Upper lobe of left lung (tissue), 6 donors: ENCODE data around the gene PCBP3. TPM values are rescaled to one million over a fixed set of nuclear protein-coding genes. Genes with fewer than 3 reads are reported as not detected.

Source experiments
- ATAC-seq, 2 donors: fragments of 200-7000 bp; cut with Tn5 transposase; one replicate each; pipeline ENCODE4 v1.9.1; 2022; ENCODE audit warnings: mild to moderate bottlenecking in 2 of 2, moderate library complexity in 2 of 2; ENCODE audit not compliant: low FRiP score in 2 of 2
- DNase-seq, 2 donors: peaks; one replicate each; pipeline ENCODE4 v3.0.0-alpha.2; 2019 to 2020
- H3K27ac ChIP-seq, 4 donors: fragments of 200-600 bp; sonication (generic); one replicate each; pipeline ENCODE4 v1.5.1; 2016 to 2019
- H3K27me3 ChIP-seq, 4 donors: fragments of 200-600 bp; sonication (generic); one replicate each; pipeline ENCODE4 v1.5.1; 2017 to 2019
- H3K36me3 ChIP-seq, 4 donors: fragments of 200-600 bp; sonication (generic); one replicate each; pipeline ENCODE4 v1.5.1; 2016 to 2019
- H3K4me1 ChIP-seq, 4 donors: fragments of 200-600 bp; sonication (generic); one replicate each; pipeline ENCODE4 v1.5.1; 2018 to 2019
- H3K4me3 ChIP-seq, 4 donors: fragments of 200-600 bp; sonication (generic); one replicate each; pipeline ENCODE4 v1.5.1; 2017 to 2019; ENCODE audit warnings: mild to moderate bottlenecking in 2 of 4, moderate library complexity in 1 of 4
- H3K9me3 ChIP-seq, 4 donors: fragments of 200-600 bp; sonication (generic); one replicate each; pipeline ENCODE4 v1.5.1; 2018 to 2019
- CTCF ChIP-seq, 6 experiments: fragments of 450-650 bp in 4 of 6; fragments of 200-600 bp in 2 of 6; sonication (generic) in 2 of 6; IDR thresholded peaks; one replicate each; pipeline ENCODE4 v1.5.1; 2016 to 2019; ENCODE audit warnings: antibody characterized with exemption in 6 of 6
- EP300 ChIP-seq, 4 donors: sonication (generic); formaldehyde crosslinking; IDR thresholded peaks; one replicate each; pipeline ENCODE4 v1.5.1; 2017; ENCODE audit warnings: antibody characterized with exemption in 4 of 4, control low read depth in 2 of 4
- POLR2A ChIP-seq, 4 donors: fragments of 450-650 bp; IDR thresholded peaks; one replicate each; pipeline ENCODE4 v1.5.1; 2016 to 2017; ENCODE audit warnings: antibody characterized with exemption in 4 of 4, mild to moderate bottlenecking in 2 of 4
- POLR2AphosphoS5 ChIP-seq, 2 donors: sonication (generic); formaldehyde crosslinking; IDR thresholded peaks; one replicate each; pipeline ENCODE4 v1.5.1; 2017; ENCODE audit warnings: antibody characterized with exemption in 2 of 2
- WGBS, 2 donors: methylation state at CpG; one replicate each; pipeline ENCODE4 v1.1.5; 2017 to 2018; 5-methylcytosine and 5-hydroxymethylcytosine counted together
- total RNA-seq, 6 donors: library from RNA; depleted of rRNA in 4 of 6; stranded (reverse); fragments of >200 nt in 4 of 6; gene quantifications; one replicate each; pipeline versions ENCODE4 v1.1.0 to v1.2.1, GENCODE V29; 2016 to 2021
- donor health status: DM: no; HTN: no; CAD: no; lungs with moderate emphysema.
- donor health status: DM: no; HTN: yes; CAD: no; lungs with severe emphysema.

PCBP3 gene
- total RNA-seq, 6 donors from 2014 or later: 0.78 to 10.5 (median 3.3) TPM

GRCh38 chr21:45986316-45987051 is 343.0 kb downstream of the PCBP3 start:
- Histone ChIP-seq H3K27me3 (peaks cover 0 to 5% (median 0%) of the 10 kb centered on the region in 4 donors), H3K4me1 (peaks cover 5 to 16% (median 10%) of the 10 kb centered on the region in 4 donors), H3K36me3 (peaks cover 0 to 48% (median 22%) of the 10 kb centered on the region in 4 donors), H3K4me3 (no peak overlapping the region), H3K9me3 (no peaks in the 10 kb centered on the region), H3K27ac (no peak overlapping the region)
- DNase-seq (peak in 1 of 2 donors; percentile 73), ATAC-seq (no peak)
- TF ChIP-seq CTCF (IDR thresholded peaks at IDR 0.05): no peak
- TF ChIP-seq EP300 (IDR thresholded peaks at IDR 0.05): no peak
- no peak for TF ChIP-seq POLR2AphosphoS5 (IDR thresholded peaks at IDR 0.05)
- no peak for TF ChIP-seq POLR2A (IDR thresholded peaks at IDR 0.05)
- WGBS, 2 donors: 94 to 97% methylated on average over 7 to 36 of the region's 36 CpGs

- no peak overlapping the region for H3K4me3 ChIP-seq
- DNase-seq: peak in 1 of 2 donors; percentile 73
- no peaks in the 10 kb centered on the region for H3K9me3 ChIP-seq
- H3K4me1 ChIP-seq: peaks cover 4 to 9% (median 5%) of the 10 kb centered on the region in 4 donors
- H3K27ac ChIP-seq: no peak overlapping the region
- no peak for ATAC-seq
- peaks cover 0 to under 1% (median 0%) of the 10 kb centered on the region in 4 donors for H3K27me3 ChIP-seq
- no peak for TF ChIP-seq POLR2AphosphoS5 (IDR thresholded peaks at IDR 0.05)
- no peak for TF ChIP-seq POLR2A (IDR thresholded peaks at IDR 0.05)
- TF ChIP-seq CTCF (IDR thresholded peaks at IDR 0.05): no peak
- no peak for TF ChIP-seq EP300 (IDR thresholded peaks at IDR 0.05)
- H3K36me3 ChIP-seq: peaks cover 0 to 49% (median 26%) of the 10 kb centered on the region in 4 donors
- 96% methylated on average over 20 to 29 of the region's 29 CpGs for WGBS, 2 donors
Measured at GRCh38 chr21:45987121-45987711, 343.7 kb downstream of the PCBP3 start.

GRCh38 chr21:45988366-45989347 is 345.1 kb downstream of the PCBP3 start:
- H3K4me1 ChIP-seq: no peaks in the 10 kb centered on the region
- H3K27ac ChIP-seq: no peak overlapping the region
- no peaks in the 10 kb centered on the region for H3K9me3 ChIP-seq
- DNase-seq (peak in 1 of 2 donors; percentile 56), ATAC-seq (no peak)
- peaks cover 0 to 64% (median 27%) of the 10 kb centered on the region in 4 donors for H3K36me3 ChIP-seq
- TF ChIP-seq POLR2AphosphoS5 (IDR thresholded peaks at IDR 0.05) (no peak), EP300 (IDR thresholded peaks at IDR 0.05) (no peak), POLR2A (IDR thresholded peaks at IDR 0.05) (no peak), CTCF (IDR thresholded peaks at IDR 0.05) (no peak)
- 85 to 87% methylated on average over 20 to 23 of the region's 36 CpGs for WGBS, 2 donors
- no peaks in the 10 kb centered on the region for H3K27me3 ChIP-seq
- H3K4me3 ChIP-seq: no peak overlapping the region

GRCh38 chr21:45989355-45990048 is 346.0 kb downstream of the PCBP3 start:
- 94% methylated on average over 12 to 32 of the region's 32 CpGs for WGBS, 2 donors

More at GRCh38 chr21:45989355-45990048, 346.0 kb downstream of the PCBP3 start:
- H3K27ac ChIP-seq: no peak overlapping the region
- TF ChIP-seq EP300 (IDR thresholded peaks at IDR 0.05): no peak
- TF ChIP-seq POLR2A (IDR thresholded peaks at IDR 0.05): no peak
- TF ChIP-seq POLR2AphosphoS5 (IDR thresholded peaks at IDR 0.05): no peak
- TF ChIP-seq CTCF (IDR thresholded peaks at IDR 0.05): no peak
- H3K4me3 ChIP-seq: no peak overlapping the region
- no peaks in the 10 kb centered on the region for H3K9me3 ChIP-seq
- H3K36me3 ChIP-seq: peaks cover 0 to 67% (median 30%) of the 10 kb centered on the region in 4 donors
- peak in 1 of 2 donors; percentile 64 for DNase-seq
- no peaks in the 10 kb centered on the region for H3K27me3 ChIP-seq
- no peak for ATAC-seq
- no peaks in the 10 kb centered on the region for H3K4me1 ChIP-seq
